Suprapubic skin (tissue), 4 donors: ENCODE results near the gene GALNT17. TPM values are rescaled to one million over a fixed set of nuclear protein-coding genes. Genes with fewer than 3 reads are reported as not detected.

ENCODE experiments used
- DNase-seq, 2 donors: peaks; one replicate each; pipeline ENCODE4 v3.0.0-alpha.2; 2019; ENCODE audit warnings: low spot score in 2 of 2
- H3K27ac ChIP-seq: fragments of 200-600 bp; sonication (generic); one replicate; pipeline ENCODE4 v1.5.1; 2019
- H3K27me3 ChIP-seq: fragments of 200-600 bp; sonication (generic); one replicate; pipeline ENCODE4 v1.5.1; 2019
- H3K36me3 ChIP-seq: fragments of 200-600 bp; sonication (generic); one replicate; pipeline ENCODE4 v1.5.1; 2019
- H3K4me1 ChIP-seq: fragments of 200-600 bp; sonication (generic); one replicate; pipeline ENCODE4 v1.5.1; 2019
- H3K4me3 ChIP-seq: fragments of 200-600 bp; sonication (generic); one replicate; pipeline ENCODE4 v1.5.1; 2019; ENCODE audit warnings: mild to moderate bottlenecking
- H3K9me3 ChIP-seq: fragments of 200-600 bp; sonication (generic); one replicate; pipeline ENCODE4 v1.5.1; 2019
- CTCF ChIP-seq, 2 donors: fragments of 200-600 bp in 1 of 2; fragments of 450-650 bp in 1 of 2; sonication (generic) in 1 of 2; IDR thresholded peaks; one replicate each; pipeline ENCODE4 v1.5.1; 2016 to 2019; ENCODE audit warnings: antibody characterized with exemption in 2 of 2, mild to moderate bottlenecking in 1 of 2, moderate library complexity in 1 of 2
- EP300 ChIP-seq: sonication (generic); formaldehyde crosslinking; IDR thresholded peaks from one replicate; pipeline ENCODE4 v1.6.1; 2017; ENCODE audit warnings: antibody characterized with exemption
- POLR2A ChIP-seq, 2 donors: fragments of 450-650 bp; IDR thresholded peaks; one replicate each; pipeline ENCODE4 v1.6.1; 2017; ENCODE audit warnings: antibody characterized with exemption in 2 of 2, mild to moderate bottlenecking in 2 of 2, moderate library complexity in 2 of 2
- POLR2AphosphoS5 ChIP-seq, 3 donors: sonication (generic); formaldehyde crosslinking; IDR thresholded peaks; one replicate each; pipeline ENCODE4 v1.6.1; 2017; ENCODE audit warnings: antibody characterized with exemption in 3 of 3
- WGBS: methylation state at CpG from one replicate; pipeline ENCODE4 v1.1.5; 2018; 5-methylcytosine and 5-hydroxymethylcytosine counted together
- total RNA-seq, 4 donors: library from RNA; depleted of rRNA; stranded (reverse); fragments of >200 nt; gene quantifications; one replicate each; pipeline ENCODE4 v1.1.0, GENCODE V29; 2016

GALNT17 gene
- total RNA-seq, 4 donors from 2014 or later = 2.0 to 4.7 (median 2.7) TPM

DNA sequence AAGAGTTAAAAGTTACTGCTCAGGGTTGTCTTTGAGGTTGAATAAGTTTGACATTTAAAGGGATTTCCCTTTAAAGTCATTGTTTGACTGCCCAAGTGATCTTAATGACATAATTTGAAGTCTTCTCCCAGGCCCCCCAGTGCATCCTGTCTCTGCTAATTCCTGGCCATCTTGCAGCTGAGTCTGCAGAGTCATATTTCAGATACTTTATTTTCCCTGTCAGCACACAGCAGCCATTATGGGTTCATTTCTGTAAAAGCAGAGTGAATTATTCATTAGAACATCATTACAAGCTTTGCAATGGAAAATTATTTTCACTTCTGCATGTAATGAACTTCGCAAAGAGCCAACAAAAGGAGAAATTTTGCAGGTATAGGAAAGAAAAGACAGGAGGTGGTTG is 536.6 kb downstream of the GALNT17 start:
- TF ChIP-seq CTCF (IDR thresholded peaks at IDR 0.05) = no peak
- no peak for TF ChIP-seq EP300
- no peak for TF ChIP-seq POLR2AphosphoS5 (IDR thresholded peaks at IDR 0.05)
- TF ChIP-seq POLR2A (IDR thresholded peaks at IDR 0.05) = no peak
- Histone ChIP-seq H3K36me3 (no peaks in the 10 kb centered on the region), H3K4me1 (no peaks in the 10 kb centered on the region), H3K9me3 (peaks cover 5% of the 10 kb centered on the region), H3K27me3 (no peaks in the 10 kb centered on the region), H3K4me3 (no peak overlapping the region), H3K27ac (no peak overlapping the region)
- WGBS = 95% methylated on average over 1 of the region's 1 CpG
- DNase-seq = no peak

DNA sequence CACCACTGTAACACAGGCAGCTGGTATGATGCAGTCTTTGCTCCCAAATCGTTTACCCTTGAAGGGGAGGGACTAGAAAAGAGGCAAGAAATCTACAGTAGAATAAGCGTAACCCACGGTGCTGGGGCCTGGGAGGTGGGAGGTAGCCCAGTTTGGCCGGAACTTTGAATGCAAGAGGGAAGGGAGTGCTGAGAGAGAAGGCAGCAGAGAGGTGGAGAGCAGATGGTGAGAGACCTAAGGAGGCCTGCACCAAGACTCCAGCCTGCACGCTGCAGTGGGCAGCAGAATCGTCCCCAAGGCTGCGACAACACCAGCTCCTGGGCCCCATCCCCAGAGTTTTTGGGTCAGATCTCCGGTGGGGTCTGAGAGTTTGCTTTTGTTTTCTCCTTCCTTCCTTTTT is 547.5 kb downstream of the GALNT17 start:
- 58% methylated on average over 8 of the region's 8 CpGs for WGBS
- TF ChIP-seq CTCF (IDR thresholded peaks at IDR 0.05) (no peak), POLR2A (IDR thresholded peaks at IDR 0.05) (no peak), EP300 (no peak), POLR2AphosphoS5 (IDR thresholded peaks at IDR 0.05) (no peak)

DNA sequence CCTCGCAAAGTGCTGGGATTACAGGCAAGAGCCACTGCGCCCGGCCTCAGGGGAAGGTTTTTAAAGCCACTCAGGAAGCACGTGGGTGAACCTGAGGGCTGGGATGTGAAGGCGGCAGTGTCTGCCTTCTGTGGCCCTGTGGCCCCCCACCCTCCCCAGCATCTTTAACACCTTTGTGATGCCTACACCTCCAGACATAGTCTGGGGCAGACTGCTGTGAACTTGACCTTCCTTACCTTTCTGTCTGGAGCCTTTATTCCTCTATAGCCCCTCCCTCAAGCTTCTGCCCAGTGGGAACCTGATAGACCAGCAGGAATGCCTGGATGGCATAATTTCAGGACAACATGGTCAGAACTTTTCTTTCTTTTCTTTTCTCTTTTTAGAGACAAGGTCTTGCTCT is 550.2 kb downstream of the GALNT17 start:
- H3K4me1 ChIP-seq = no peaks in the 10 kb centered on the region
- H3K27ac ChIP-seq = no peak overlapping the region
- no peak for DNase-seq
- no peaks in the 10 kb centered on the region for H3K9me3 ChIP-seq
- H3K4me3 ChIP-seq = no peak overlapping the region
- peaks cover 4% of the 10 kb centered on the region for H3K27me3 ChIP-seq
- TF ChIP-seq CTCF (IDR thresholded peaks at IDR 0.05) (no peak), EP300 (no peak), POLR2A (IDR thresholded peaks at IDR 0.05) (no peak), POLR2AphosphoS5 (IDR thresholded peaks at IDR 0.05) (no peak)
- no peaks in the 10 kb centered on the region for H3K36me3 ChIP-seq
- 72% methylated on average over 5 of the region's 5 CpGs for WGBS

More for the DNA sequence above, 547.5 kb downstream of the GALNT17 start:
- no peaks in the 10 kb centered on the region for H3K27me3 ChIP-seq
- H3K4me1 ChIP-seq = no peaks in the 10 kb centered on the region
- H3K4me3 ChIP-seq = no peak overlapping the region
- DNase-seq = no peak
- no peaks in the 10 kb centered on the region for H3K9me3 ChIP-seq
- H3K36me3 ChIP-seq = no peaks in the 10 kb centered on the region
- no peak overlapping the region for H3K27ac ChIP-seq

- no peak overlapping the region for H3K27ac ChIP-seq
Observed at GRCh38 chr7:71682841-71683781, 551.2 kb downstream of the GALNT17 start.

More at GRCh38 chr7:71682841-71683781, 551.2 kb downstream of the GALNT17 start:
- Histone ChIP-seq H3K36me3 (no peaks in the 10 kb centered on the region), H3K9me3 (no peaks in the 10 kb centered on the region), H3K4me1 (no peaks in the 10 kb centered on the region), H3K27me3 (peaks cover 6% of the 10 kb centered on the region), H3K4me3 (peak overlapping the region; percentile 1)
- WGBS = 55% methylated on average over 21 of the region's 21 CpGs
- no peak for DNase-seq
- TF ChIP-seq POLR2AphosphoS5 (IDR thresholded peaks at IDR 0.05) (no peak), POLR2A (IDR thresholded peaks at IDR 0.05) (no peak), EP300 (no peak), CTCF (IDR thresholded peaks at IDR 0.05) (no peak)
